Osteoblast (primary cell): ENCODE data around the gene MYOG. TPM values are rescaled to one million over a fixed set of nuclear protein-coding genes. Genes with fewer than 3 reads are reported as not detected.
A peak's percentile ranks its signal among the peaks of the same experiment; 100 is the strongest.

Experiments used
- DNase-seq: peaks from one replicate; pipeline ENCODE4 v3.0.0; 2011; ENCODE audit warnings: low spot score, mixed read lengths; ENCODE audit not compliant: insufficient read length; ENCODE audit errors: missing footprints
- H2AFZ ChIP-seq: 2 replicates; pipeline ENCODE4 v1.6.0; 2011; ENCODE audit warnings: mild to moderate bottlenecking, low read length
- H3K27ac ChIP-seq: 2 replicates; pipeline ENCODE4 v1.5.1; 2011; ENCODE audit warnings: mild to moderate bottlenecking, low read depth, low read length, moderate library complexity
- H3K27me3 ChIP-seq: 2 replicates; pipeline ENCODE4 v1.6.0; 2012; ENCODE audit warnings: mild to moderate bottlenecking, control low read depth, inconsistent platforms, low read length, moderate library complexity; ENCODE audit not compliant: insufficient read depth
- H3K36me3 ChIP-seq: 2 replicates; pipeline ENCODE4 v1.5.1; 2011; ENCODE audit warnings: mild to moderate bottlenecking, low read length, control low read depth, moderate library complexity; ENCODE audit not compliant: insufficient read depth
- H3K4me1 ChIP-seq: 2 replicates; pipeline ENCODE4 v1.5.1; 2011; ENCODE audit warnings: mild to moderate bottlenecking, low read length, control low read depth, moderate library complexity; ENCODE audit not compliant: insufficient read depth
- H3K4me2 ChIP-seq: 2 replicates; pipeline ENCODE4 v1.6.0; 2011; ENCODE audit warnings: mild to moderate bottlenecking, low read length; ENCODE audit not compliant: insufficient read depth
- H3K4me3 ChIP-seq: fragments of 200-600 bp; sonication (generic); 3 replicates; pipeline ENCODE4 v1.5.1; 2012; ENCODE audit warnings: mild to moderate bottlenecking, low read length, inconsistent platforms; ENCODE audit not compliant: insufficient read depth
- H3K79me2 ChIP-seq: 2 replicates; pipeline ENCODE4 v1.6.0; 2012; ENCODE audit warnings: mild to moderate bottlenecking, low read length, control low read depth, inconsistent platforms; ENCODE audit not compliant: insufficient read depth
- H3K9me3 ChIP-seq: 2 replicates; pipeline ENCODE4 v1.5.1; 2011; ENCODE audit warnings: low read depth, low read length, control low read depth
- H4K20me1 ChIP-seq: 2 replicates; pipeline ENCODE4 v1.6.0; 2012; ENCODE audit warnings: mild to moderate bottlenecking, low read length, control low read depth; ENCODE audit not compliant: insufficient read depth
- total RNA-seq: library from RNA; depleted of rRNA; stranded (reverse); fragments of >200 nt; gene quantifications from 2 replicates; pipeline ENCODE4 v1.2.3, GENCODE V29; 2012
- TF ChIP-seq, protein P1 (sequence below): IDR thresholded peaks from 2 replicates; pipeline ENCODE4 v1.5.1; 2011; ENCODE audit warnings: mild to moderate bottlenecking, low read depth, low read length, moderate library complexity; ENCODE audit errors: extremely low read depth

Gene MYOG
- total RNA-seq, 1 donor: not detected

GRCh38 chr1:203073469-203073868 lies 12.3 kb downstream of the MYOG start:
- no peaks in the 10 kb centered on the region for H3K4me1 ChIP-seq
- H3K79me2 ChIP-seq: no peaks in the 10 kb centered on the region
- H3K27ac ChIP-seq: no peak overlapping the region
- no peaks in the 10 kb centered on the region for H4K20me1 ChIP-seq
- no peak overlapping the region for H2AFZ ChIP-seq
- H3K27me3 ChIP-seq: no peaks in the 10 kb centered on the region
- DNase-seq: peak; percentile 71
- TF ChIP-seq, protein P1, sequence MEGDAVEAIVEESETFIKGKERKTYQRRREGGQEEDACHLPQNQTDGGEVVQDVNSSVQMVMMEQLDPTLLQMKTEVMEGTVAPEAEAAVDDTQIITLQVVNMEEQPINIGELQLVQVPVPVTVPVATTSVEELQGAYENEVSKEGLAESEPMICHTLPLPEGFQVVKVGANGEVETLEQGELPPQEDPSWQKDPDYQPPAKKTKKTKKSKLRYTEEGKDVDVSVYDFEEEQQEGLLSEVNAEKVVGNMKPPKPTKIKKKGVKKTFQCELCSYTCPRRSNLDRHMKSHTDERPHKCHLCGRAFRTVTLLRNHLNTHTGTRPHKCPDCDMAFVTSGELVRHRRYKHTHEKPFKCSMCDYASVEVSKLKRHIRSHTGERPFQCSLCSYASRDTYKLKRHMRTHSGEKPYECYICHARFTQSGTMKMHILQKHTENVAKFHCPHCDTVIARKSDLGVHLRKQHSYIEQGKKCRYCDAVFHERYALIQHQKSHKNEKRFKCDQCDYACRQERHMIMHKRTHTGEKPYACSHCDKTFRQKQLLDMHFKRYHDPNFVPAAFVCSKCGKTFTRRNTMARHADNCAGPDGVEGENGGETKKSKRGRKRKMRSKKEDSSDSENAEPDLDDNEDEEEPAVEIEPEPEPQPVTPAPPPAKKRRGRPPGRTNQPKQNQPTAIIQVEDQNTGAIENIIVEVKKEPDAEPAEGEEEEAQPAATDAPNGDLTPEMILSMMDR: no peak
- no peak overlapping the region for H3K4me3 ChIP-seq
- no peak overlapping the region for H3K4me2 ChIP-seq
- no peaks in the 10 kb centered on the region for H3K9me3 ChIP-seq
- no peaks in the 10 kb centered on the region for H3K36me3 ChIP-seq

- no peak for DNase-seq
- no peak overlapping the region for H3K4me3 ChIP-seq
- H3K4me1 ChIP-seq: no peaks in the 10 kb centered on the region
- TF ChIP-seq, protein P1: no peak
- H4K20me1 ChIP-seq: no peaks in the 10 kb centered on the region
- H3K79me2 ChIP-seq: no peaks in the 10 kb centered on the region
- no peak overlapping the region for H2AFZ ChIP-seq
- no peaks in the 10 kb centered on the region for H3K27me3 ChIP-seq
- no peaks in the 10 kb centered on the region for H3K36me3 ChIP-seq
- no peak overlapping the region for H3K27ac ChIP-seq
- no peaks in the 10 kb centered on the region for H3K9me3 ChIP-seq
- H3K4me2 ChIP-seq: no peak overlapping the region
Observed at GRCh38 chr1:203072911-203073310, 12.9 kb downstream of the MYOG start.

DNA sequence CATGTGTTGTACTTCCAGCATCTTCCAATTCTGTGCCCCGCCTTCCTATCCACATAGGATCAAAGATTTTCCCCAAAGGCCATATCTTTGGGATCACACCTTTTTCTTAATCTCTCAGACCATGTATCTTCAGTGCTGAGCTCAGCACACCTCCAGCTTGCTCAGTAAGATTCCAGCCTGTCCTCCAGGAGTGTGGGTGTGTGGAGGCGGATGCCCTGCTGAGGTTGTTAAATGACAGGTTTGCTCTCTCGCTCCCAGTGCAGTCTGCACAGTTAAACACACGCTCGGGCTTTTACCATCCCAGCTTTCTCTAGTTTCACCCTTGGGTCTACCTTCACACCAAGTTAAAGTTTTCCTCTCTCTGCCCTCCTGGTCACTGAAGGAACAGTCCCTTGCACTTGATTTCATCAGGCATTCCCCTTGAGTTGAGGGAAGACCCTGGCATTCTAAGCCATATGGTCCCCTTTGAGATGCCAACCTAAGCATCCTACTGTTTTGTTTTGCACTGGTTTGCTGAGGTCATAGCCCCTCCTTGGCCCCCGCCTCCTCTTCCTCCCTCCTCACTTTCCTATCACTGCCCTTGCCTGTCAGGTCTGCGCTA lies 13.7 kb downstream of the MYOG start:
- H3K27me3 ChIP-seq: no peaks in the 10 kb centered on the region
- TF ChIP-seq, protein P1: no peak
- H3K9me3 ChIP-seq: no peaks in the 10 kb centered on the region
- no peak overlapping the region for H3K27ac ChIP-seq
- no peaks in the 10 kb centered on the region for H4K20me1 ChIP-seq
- H3K36me3 ChIP-seq: no peaks in the 10 kb centered on the region
- no peak overlapping the region for H3K4me2 ChIP-seq
- no peak overlapping the region for H2AFZ ChIP-seq
- DNase-seq: peak; percentile 64
- H3K4me1 ChIP-seq: no peaks in the 10 kb centered on the region
- H3K4me3 ChIP-seq: no peak overlapping the region
- no peaks in the 10 kb centered on the region for H3K79me2 ChIP-seq

- H3K4me1 ChIP-seq: no peaks in the 10 kb centered on the region
Observed at GRCh38 chr1:203069030-203069747, 16.6 kb downstream of the MYOG start.

More at GRCh38 chr1:203069030-203069747, 16.6 kb downstream of the MYOG start:
- H3K27ac ChIP-seq: no peak overlapping the region
- no peak overlapping the region for H2AFZ ChIP-seq
- no peak overlapping the region for H3K4me2 ChIP-seq
- no peaks in the 10 kb centered on the region for H3K9me3 ChIP-seq
- H4K20me1 ChIP-seq: no peaks in the 10 kb centered on the region
- TF ChIP-seq, protein P1: no peak
- H3K79me2 ChIP-seq: no peaks in the 10 kb centered on the region
- H3K27me3 ChIP-seq: peaks cover 8% of the 10 kb centered on the region
- no peaks in the 10 kb centered on the region for H3K36me3 ChIP-seq
- DNase-seq: peak; percentile 85
- no peak overlapping the region for H3K4me3 ChIP-seq
